Motor neuron (in vitro differentiated cells): Measurements from ENCODE around the gene ABHD18. TPM values are rescaled to one million over a fixed set of nuclear protein-coding genes. Genes with fewer than 3 reads are reported as not detected.
"Not testable (repeated sequence)": the region's sequence is repeated elsewhere in the genome, so short reads cannot be mapped to it uniquely, and the experiment has no call there.

ENCODE experiments used
- ATAC-seq, 8 experiments: fragments of 200-7000 bp; cut with Tn5 transposase; replicated peaks in 6 of 8; 2 replicates each; pipeline ENCODE4 v1.8.0; 2021; ENCODE audit warnings: mild to moderate bottlenecking in 8 of 8, moderate library complexity in 8 of 8
- H3K27ac ChIP-seq, 2 donors: fragments of 250-450 bp; sonication (Bioruptor Pico); 2 replicates each; pipeline ENCODE4 v1.9.0; 2021; ENCODE audit warnings: antibody characterized with exemption in 2 of 2, mild to moderate bottlenecking in 2 of 2, moderate library complexity in 1 of 2
- H3K4me1 ChIP-seq, 2 donors: fragments of 250-450 bp; sonication (Bioruptor Pico); replicated peaks in 1 of 2; 2 replicates each; pipeline ENCODE4 v1.6.1; 2021; ENCODE audit warnings: antibody characterized with exemption in 2 of 2, mild to moderate bottlenecking in 2 of 2, moderate library complexity in 1 of 2
- H3K4me3 ChIP-seq, 5 donors: fragments of 250-450 bp; sonication (Bioruptor Pico); 2 replicates each; pipeline ENCODE4 v1.9.0; 2021; ENCODE audit warnings: antibody characterized with exemption in 5 of 5, mild to moderate bottlenecking in 5 of 5, moderate library complexity in 4 of 5
- WGBS, 10 experiments: fragments of 450-650 bp; shearing (Covaris generic); methylation state at CpG; one replicate each; pipeline ENCODE4 v1.0.0; 2022; 5-methylcytosine and 5-hydroxymethylcytosine counted together
- in situ Hi-C, 9 experiments: fragments of 400-800 bp; cut with MboI; loops; one replicate each; pipeline ENCODE4 v1.15.0; 2021; ENCODE audit warnings: low sequenced_read_pairs in 9 of 9, low pct_unique_long_range_greater_than_20kb in 2 of 9; ENCODE audit not compliant: unreplicated experiment in 9 of 9
- total RNA-seq, 8 experiments: library from RNA; unstranded; fragments of 300-600 nt; gene quantifications; 2 replicates each; pipeline versions ENCODE4 v1.2.3 to v1.2.4, GENCODE V29; 2022

The ABHD18 gene
- total RNA-seq, 8 experiments from 2014 or later = 4.6 to 15.6 (median 7.5) TPM

DNA sequence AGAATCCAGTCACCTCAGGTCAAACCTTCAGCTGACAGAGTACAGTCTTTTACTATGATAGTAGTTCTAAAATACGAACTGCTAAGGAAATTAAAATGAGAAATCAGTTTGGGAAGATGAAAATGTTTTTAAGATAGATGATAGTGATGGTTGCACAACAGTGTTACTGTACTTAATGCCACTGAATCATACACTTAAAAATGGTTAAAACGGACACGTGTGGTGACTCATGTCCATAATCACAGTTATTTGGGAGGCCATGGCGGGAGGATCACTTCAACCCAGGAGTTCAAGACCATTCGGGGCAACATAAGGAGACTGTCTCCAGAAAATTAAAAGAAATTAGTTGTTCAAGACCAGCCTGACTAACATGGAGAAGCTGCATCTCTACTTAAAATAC, 41.4 kb downstream of the ABHD18 start:
- no peak for ATAC-seq
- in situ Hi-C loops = no loop called here
- WGBS, 10 experiments = 80 to 100% (median 96%) methylated on average over 1 to 5 of the region's 5 CpGs; no CpG with 5 or more reads in 3 of the 10 experiments

DNA sequence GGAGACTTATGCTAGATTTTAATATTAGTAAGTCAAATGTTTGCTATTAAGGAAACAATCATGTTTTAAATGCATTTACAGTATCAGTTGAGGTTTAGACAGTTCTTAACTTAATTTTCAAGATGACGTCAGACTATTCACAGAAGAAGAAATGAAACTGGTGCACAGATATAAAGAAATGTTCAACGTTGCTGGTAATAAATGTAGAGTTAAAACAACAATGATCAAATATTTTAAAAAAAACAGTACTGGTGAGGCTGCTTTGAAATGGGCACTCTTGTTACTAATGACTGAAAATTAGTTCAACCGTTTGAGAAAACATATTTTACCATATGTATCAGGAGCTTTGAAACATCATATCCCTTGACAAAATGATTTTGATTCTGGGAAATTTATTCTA, 44.2 kb downstream of the ABHD18 start:
- WGBS, 10 experiments = 53 to 100% (median 90%) methylated on average over 1 to 3 of the region's 3 CpGs
- ATAC-seq = no peak
- Histone ChIP-seq H3K4me1 (no peaks in the 10 kb centered on the region), H3K4me3 (no peak overlapping the region), H3K27ac (no peak overlapping the region)
- in situ Hi-C loops = no loop called here

More for the DNA sequence above, 41.4 kb downstream of the ABHD18 start:
- Histone ChIP-seq H3K4me1 (no peaks in the 10 kb centered on the region), H3K4me3 (no peak overlapping the region), H3K27ac (no peak overlapping the region)

DNA sequence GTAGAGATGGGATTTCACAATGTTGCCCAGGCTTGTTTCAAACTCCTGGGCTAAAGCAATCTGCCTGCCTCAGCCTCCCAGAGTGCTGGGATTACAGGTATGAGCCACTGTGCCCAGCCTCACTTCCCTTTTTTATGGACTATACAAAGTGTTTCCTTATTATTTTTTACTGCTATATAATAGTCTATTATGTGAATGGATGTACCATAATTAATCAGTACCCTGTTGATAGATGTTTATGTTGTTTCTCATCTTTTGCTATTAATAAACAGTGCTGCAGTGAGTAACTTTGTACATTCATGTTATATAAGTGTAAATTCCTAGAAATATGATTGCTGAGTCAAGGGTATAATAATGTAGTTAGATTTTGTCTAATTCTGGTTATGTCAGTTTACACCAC, 60.1 kb downstream of the ABHD18 start:
- Histone ChIP-seq H3K4me1 (no peaks in the 10 kb centered on the region), H3K27ac (no peak overlapping the region), H3K4me3 (no peak overlapping the region)
- in situ Hi-C loops = no loop called here
- no peak for ATAC-seq

DNA sequence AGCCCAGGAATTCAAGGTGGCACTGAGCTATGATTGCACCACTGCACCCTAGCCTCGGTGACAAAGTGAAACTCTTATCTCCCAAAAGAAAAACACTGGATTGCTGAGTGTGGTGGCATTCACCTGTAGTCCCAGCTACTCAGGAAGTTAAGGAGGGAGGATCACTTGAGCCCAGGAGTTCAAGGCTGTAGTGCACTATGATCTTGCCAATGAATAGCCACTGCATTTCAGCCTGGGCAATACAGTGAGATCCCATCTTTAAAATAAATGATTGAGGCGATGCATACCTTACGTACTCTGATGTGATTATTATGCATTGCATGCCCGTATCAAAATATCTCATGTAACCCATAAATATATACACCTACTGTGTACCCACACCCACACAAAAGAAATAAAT, 64.7 kb downstream of the ABHD18 start:
- in situ Hi-C loops = no loop called here
- Histone ChIP-seq H3K4me3 (no peak overlapping the region), H3K27ac (no peak overlapping the region), H3K4me1 (no peaks in the 10 kb centered on the region)
- 82 to 100% (median 92%) methylated on average over 2 to 4 of the region's 4 CpGs; no CpG with 5 or more reads in 3 of the 10 experiments for WGBS, 10 experiments
- no peak for ATAC-seq

DNA sequence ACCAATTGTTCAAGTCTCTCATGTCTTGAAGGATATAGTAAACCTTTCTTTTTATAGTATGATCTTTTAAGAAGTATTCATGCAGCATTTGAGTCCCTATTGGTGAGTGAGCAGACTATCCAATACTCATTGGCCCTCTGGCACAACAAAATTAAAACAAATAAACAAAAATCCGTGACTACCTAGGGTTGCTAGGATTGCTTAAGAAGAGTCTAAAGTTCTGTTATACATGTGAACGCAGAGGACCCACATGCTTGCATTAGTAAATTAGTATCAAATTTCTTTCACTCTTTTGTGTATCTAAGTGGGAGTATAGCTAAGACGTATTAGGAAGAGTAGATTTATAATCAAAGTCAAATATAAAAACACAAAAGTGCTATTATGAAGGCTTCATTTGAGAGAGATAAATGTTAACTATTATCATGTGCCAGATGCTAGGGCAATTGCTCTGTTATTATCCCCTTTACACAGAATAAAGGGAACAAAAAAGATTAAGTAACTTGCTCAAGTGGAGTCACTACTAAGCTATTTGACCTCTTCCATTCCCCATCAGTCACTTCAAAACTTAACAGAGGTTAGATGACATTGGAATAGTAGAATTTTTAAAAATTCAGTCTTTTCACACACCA, 66.7 kb downstream of the ABHD18 start:
- no peak for ATAC-seq
- no peak overlapping the region for H3K4me3 ChIP-seq
- 38 to 89% (median 67%) methylated on average over 2 to 3 of the region's 3 CpGs for whole genome bisulfite sequencing, 10 experiments
- in situ Hi-C loops = no loop called here
- H3K27ac ChIP-seq = no peak overlapping the region
- H3K4me1 ChIP-seq = no peaks in the 10 kb centered on the region

DNA sequence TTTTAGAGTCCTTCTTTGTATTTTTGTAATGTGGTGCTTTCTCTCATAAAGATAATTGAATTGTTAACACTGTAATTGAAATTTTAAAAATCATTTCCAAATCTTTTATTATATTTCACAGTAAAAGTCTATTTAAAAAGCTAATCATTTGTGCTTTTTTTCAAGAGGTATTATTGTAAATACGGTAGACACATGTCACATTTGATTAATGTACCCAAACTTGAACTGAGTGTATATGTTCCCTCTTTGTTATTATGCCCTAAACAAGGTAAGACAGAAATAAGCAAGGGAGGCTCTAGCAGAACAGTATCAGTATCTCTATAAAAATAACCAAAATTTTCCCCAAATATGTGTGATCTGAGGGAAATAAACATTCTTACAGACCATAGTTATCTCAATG, 74.4 kb downstream of the ABHD18 start:
- ATAC-seq = no peak
- Histone ChIP-seq H3K4me3 (no peak overlapping the region), H3K4me1 (no peaks in the 10 kb centered on the region), H3K27ac (no peak overlapping the region)
- in situ Hi-C loops = no loop called here
- WGBS, 10 experiments = 50 to 100% (median 91%) methylated on average over 1 of the region's 1 CpG; no CpG with 5 or more reads in 1 of the 10 experiments

DNA sequence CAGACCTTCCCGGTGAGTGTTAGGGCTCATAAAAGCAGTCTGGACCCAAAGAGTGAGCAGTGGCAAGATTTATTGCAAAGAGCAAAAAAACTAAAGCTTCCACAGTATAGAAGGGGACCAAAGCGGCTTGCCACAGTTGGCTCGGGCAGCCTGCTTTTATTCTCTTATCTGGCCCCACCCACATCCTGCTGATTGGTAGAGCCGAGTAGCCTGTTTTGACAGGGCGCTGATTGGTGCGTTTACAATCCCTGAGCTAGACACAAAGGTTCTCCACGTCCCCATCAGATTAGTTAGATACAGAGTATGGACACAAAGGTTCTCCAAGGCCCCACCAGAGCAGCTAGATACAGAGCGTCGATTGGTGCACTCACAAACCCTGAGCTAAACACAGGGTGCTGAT, 81.8 kb downstream of the ABHD18 start:
- H3K4me3 ChIP-seq, ATAC-seq, H3K27ac ChIP-seq, in situ Hi-C loops, H3K4me1 ChIP-seq: not testable (repeated sequence)
- 85 to 100% methylated on average over 2 to 3 of the region's 9 CpGs; no CpG with 5 or more reads in 8 of the 10 experiments for WGBS, 10 experiments

DNA sequence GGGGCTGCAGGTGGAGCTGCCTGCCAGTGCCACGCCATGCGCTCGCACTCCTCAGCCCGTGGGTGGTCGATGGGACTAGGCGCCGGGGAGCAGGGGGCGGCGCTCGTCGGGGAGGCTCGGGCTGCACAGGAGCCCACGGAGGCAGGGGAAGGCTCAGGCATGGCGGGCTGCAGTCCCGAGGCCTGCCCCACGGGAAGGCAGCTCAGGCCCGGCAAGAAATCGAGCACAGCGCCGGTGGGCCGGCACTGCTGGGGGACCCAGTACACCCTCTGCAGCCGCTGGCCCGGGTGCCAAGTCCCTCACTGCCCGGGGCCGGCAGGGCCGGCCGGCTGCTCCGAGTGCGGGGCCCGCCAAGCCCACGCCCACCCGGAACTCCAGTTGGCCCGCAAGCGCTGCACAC, 82.3 kb downstream of the ABHD18 start:
- H3K4me1 ChIP-seq, in situ Hi-C loops, H3K4me3 ChIP-seq, ATAC-seq, H3K27ac ChIP-seq: not testable (repeated sequence)
- no CpG with 5 or more reads among the region's 34 CpGs for WGBS, 10 experiments

DNA sequence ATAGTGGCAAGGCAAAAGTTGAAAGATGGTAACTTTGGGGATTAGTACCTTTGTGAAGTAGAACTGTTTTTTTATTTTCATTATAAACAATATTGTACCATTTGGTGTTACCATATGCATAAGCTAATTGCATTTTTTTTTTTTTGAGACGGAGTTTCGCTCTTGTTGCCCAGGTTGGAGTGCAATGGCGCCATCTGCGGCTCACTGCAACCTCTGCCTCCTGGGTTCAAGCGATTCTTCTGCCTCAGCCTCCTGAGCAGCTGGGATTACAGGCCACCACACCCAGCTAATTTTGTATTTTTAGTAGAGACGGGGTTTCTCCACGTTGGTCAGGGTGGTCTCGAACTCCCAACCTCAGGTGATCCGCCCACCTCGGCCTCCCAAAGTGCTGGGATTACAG, 86.0 kb downstream of the ABHD18 start:
- ATAC-seq, in situ Hi-C loops, H3K4me1 ChIP-seq, H3K27ac ChIP-seq, H3K4me3 ChIP-seq: not testable (repeated sequence)
- WGBS, 10 experiments = 40 to 100% (median 87%) methylated on average over 1 to 8 of the region's 10 CpGs; no CpG with 5 or more reads in 1 of the 10 experiments

DNA sequence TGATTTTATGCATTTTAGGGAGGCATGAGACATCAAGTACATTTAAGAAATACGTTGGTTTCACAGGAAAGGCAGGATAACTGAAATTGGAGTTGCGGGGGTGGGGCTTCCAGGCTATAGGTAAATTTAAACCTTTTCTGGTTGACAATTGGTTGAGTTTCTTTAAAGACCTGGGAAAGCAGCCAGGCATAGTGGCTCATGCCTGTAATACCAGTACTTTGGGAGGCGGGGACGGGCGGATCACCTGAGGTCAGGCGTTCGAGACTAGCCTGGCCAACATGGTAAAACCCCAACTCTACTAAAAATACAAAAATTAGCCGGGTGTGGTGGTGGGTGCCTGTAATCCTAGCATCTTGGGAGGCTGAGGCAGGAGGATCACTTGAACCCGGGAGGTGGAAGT, 89.7 kb downstream of the ABHD18 start:
- H3K4me1 ChIP-seq, H3K27ac ChIP-seq, in situ Hi-C loops, H3K4me3 ChIP-seq, ATAC-seq: not testable (repeated sequence)
- 66 to 100% (median 89%) methylated on average over 2 to 9 of the region's 9 CpGs for WGBS, 10 experiments

DNA sequence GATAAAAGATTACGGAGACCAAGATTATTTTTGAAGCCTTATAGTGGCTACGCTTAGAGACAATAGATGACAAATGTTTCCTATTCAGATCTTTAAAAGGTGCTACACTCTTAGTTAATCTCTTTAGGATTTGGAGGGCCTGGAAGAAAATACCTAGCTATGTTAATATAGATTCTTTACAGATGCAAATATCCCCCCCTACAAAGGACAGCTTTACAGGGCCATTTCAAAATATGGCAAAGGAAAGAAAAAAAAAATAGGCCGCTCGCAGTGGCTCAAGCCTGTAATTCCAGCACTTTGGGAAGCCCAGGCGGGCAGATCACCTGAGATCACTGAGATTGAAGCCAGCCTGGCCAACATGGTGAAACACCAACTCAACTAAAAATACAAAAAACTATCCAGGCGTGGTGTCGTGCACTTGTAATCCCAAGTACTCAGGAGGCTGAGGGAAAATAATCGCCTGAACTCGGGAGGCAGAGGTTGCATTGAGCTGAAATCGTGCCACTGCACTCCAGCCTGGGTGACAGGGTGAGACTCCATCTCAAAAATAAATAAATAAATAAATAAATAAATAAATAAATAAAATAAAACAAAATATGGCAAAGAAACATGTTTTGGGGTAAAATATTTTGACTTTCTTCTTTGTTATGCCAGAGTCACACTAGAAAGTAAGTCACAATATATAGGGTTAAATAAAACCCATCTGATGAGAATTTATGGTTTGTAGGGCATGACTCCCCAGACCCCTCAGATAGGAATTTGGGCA, 90.4 kb downstream of the ABHD18 start:
- in situ Hi-C loops, ATAC-seq, H3K4me1 ChIP-seq, H3K27ac ChIP-seq, H3K4me3 ChIP-seq: not testable (repeated sequence)
- WGBS, 10 experiments = 64 to 100% (median 87%) methylated on average over 2 to 8 of the region's 10 CpGs

DNA sequence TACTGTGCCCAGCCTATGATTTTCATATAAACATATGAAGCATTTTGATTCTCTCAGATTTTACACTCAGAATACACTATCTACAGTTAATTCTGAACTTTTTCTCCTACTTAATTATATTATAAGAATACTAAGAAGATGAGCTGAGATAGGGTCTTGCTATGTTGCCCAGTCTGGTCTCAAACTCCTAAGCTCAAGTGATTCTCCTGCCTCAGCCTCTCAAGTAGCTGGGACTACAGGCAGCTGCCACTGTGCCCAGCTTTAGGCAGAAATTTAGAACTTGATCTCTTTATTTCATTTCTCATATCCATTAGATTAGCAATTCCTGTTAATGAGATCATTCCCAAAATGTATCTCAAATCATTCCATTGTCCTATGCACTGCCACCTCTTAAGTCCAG, 91.2 kb downstream of the ABHD18 start:
- no peak overlapping the region for H3K27ac ChIP-seq
- in situ Hi-C loops = no loop called here
- H3K4me3 ChIP-seq = no peak overlapping the region
- no peak for ATAC-seq
- H3K4me1 ChIP-seq = peaks cover 0 to 6% of the 10 kb centered on the region in 2 donors

DNA sequence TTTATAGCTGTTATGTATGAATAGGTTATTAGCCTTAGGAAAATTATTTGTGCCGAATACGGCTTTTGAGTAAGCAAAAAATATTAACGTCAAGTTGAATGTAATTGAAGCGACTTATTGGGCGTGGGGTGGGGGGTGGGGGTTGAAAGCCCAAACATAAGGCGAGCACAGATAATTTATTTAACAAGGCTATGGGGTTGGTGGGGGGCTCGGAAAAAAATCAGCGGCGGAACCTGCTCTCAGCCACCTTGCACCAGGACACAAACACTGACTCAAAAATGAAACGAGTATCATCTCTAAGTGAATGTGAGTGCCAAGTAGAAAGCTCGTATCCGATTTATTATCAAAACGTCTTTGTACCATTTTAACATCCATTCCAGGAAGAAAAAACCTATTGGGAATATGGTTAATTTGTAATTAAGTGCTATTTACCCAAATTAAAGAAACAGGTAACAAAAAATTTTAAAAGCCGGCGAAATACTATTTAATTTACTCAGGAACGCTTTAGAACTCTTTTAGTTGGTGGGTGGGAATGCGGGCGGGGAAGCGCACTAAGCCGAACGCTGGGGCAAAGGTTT, 95.0 kb downstream of the ABHD18 start:
- in situ Hi-C loops = no loop called here
- WGBS, 10 experiments = 10 to 100% (median 41%) methylated on average over 1 to 13 of the region's 21 CpGs; no CpG with 5 or more reads in 1 of the 10 experiments
- no peak for ATAC-seq
- peak overlapping the region; percentile 93 to 94 for H3K27ac ChIP-seq
- peaks cover 0 to 10% of the 10 kb centered on the region in 2 donors for H3K4me1 ChIP-seq
- peak overlapping the region; percentile 72 to 93 (median 80) for H3K4me3 ChIP-seq
